T follicular helper cell (primary cell): ENCODE measurements around the gene ASF1B.
A peak's percentile ranks its signal among the peaks of the same experiment; 100 is the strongest.
"Not testable (repeated sequence)": the region's sequence is repeated elsewhere in the genome, so short reads cannot be mapped to it uniquely, and the experiment has no call there.

Source experiments
- DNase-seq: peaks from one replicate; pipeline ENCODE4 v3.0.0-alpha.2; 2020; ENCODE audit warnings: low read depth

ASF1B gene

GRCh38 chr19:14160017-14160703 is 23.8 kb upstream of the ASF1B start:
- no peak for DNase-seq

- DNase-seq: no peak
These were observed 22.7 kb upstream of the ASF1B start for GRCh38 chr19:14159059-14159458.

- no peak for DNase-seq
These were observed 22.1 kb upstream of the ASF1B start for GRCh38 chr19:14158276-14159023.

- DNase-seq: no peak
These were observed 20.8 kb upstream of the ASF1B start for GRCh38 chr19:14156971-14157717.

GRCh38 chr19:14156122-14156521 is 19.7 kb upstream of the ASF1B start:
- DNase-seq: no peak

GRCh38 chr19:14155371-14155770 is 19.0 kb upstream of the ASF1B start:
- DNase-seq: no peak

- no peak for DNase-seq
These were observed 16.3 kb upstream of the ASF1B start for GRCh38 chr19:14152713-14153112.

- DNase-seq: no peak
These were observed 14.6 kb upstream of the ASF1B start for GRCh38 chr19:14150770-14151661.

GRCh38 chr19:14150041-14150769 is 13.8 kb upstream of the ASF1B start:
- DNase-seq: no peak

GRCh38 chr19:14149509-14149994 is 13.2 kb upstream of the ASF1B start:
- peak; percentile 37 for DNase-seq

GRCh38 chr19:14148751-14149410 is 12.5 kb upstream of the ASF1B start:
- DNase-seq: no peak

GRCh38 chr19:14147797-14148605 is 11.6 kb upstream of the ASF1B start:
- DNase-seq: peak; percentile 22

- DNase-seq: no peak
These were observed 10.4 kb upstream of the ASF1B start for GRCh38 chr19:14146789-14147216.

- not testable (repeated sequence) for DNase-seq
These were observed 9.8 kb upstream of the ASF1B start for GRCh38 chr19:14146169-14146568.

- no peak for DNase-seq
These were observed 9.0 kb upstream of the ASF1B start for GRCh38 chr19:14145381-14145780.

- DNase-seq: no peak
These were observed 6.1 kb upstream of the ASF1B start for GRCh38 chr19:14142262-14143190.

- no peak for DNase-seq
These were observed 4.7 kb upstream of the ASF1B start for GRCh38 chr19:14141041-14141440.

GRCh38 chr19:14139944-14140343 is 3.6 kb upstream of the ASF1B start:
- DNase-seq: no peak
